GM23338 (cell line): ENCODE data around the gene VWA2.

Source experiments
- CREB1 ChIP-seq: fragments of 250-450 bp; sonication (Bioruptor Pico); IDR thresholded peaks from 2 replicates; pipeline ENCODE4 v1.5.0; 2020; ENCODE audit warnings: low read depth, mild to moderate bottlenecking, moderate library complexity
- CTCF ChIP-seq, 2 experiments: fragments of 200-600 bp in 1 of 2; sonication (generic) in 1 of 2; conservative IDR thresholded peaks; 2 replicates each; pipeline versions ENCODE4 v1.5.1 to v1.6.1; 2016 to 2017; ENCODE audit warnings: antibody characterized with exemption in 2 of 2, low read depth in 2 of 2, mild to moderate bottlenecking in 2 of 2, moderate library complexity in 1 of 2
- EZH2 ChIP-seq: fragments of 200-600 bp; sonication (generic); IDR thresholded peaks from one replicate; pipeline ENCODE4 v1.8.0; 2017; ENCODE audit warnings: antibody characterized with exemption, mild to moderate bottlenecking, low read depth; ENCODE audit not compliant: unreplicated experiment
- EZH2phosphoT487 ChIP-seq: fragments of 200-600 bp; sonication (generic); IDR thresholded peaks from one replicate; pipeline ENCODE4 v1.8.1; 2018; ENCODE audit warnings: antibody characterized with exemption; ENCODE audit not compliant: unreplicated experiment
- JUNB ChIP-seq: IDR thresholded peaks from one replicate; pipeline ENCODE4 v1.6.1; 2016; ENCODE audit warnings: antibody characterized with exemption; ENCODE audit not compliant: unreplicated experiment
- NANOG ChIP-seq: IDR thresholded peaks from 2 replicates; pipeline ENCODE4 v1.6.1; 2016; ENCODE audit warnings: antibody characterized with exemption, borderline replicate concordance
- POLR2AphosphoS5 ChIP-seq: IDR thresholded peaks from 2 replicates; pipeline ENCODE4 v1.6.1; 2016; ENCODE audit warnings: antibody characterized with exemption, low read depth
- ZNF114 ChIP-seq: fragments of 250-450 bp; sonication (Bioruptor Pico); IDR thresholded peaks from 2 replicates; pipeline ENCODE4 v1.5.0; 2020; ENCODE audit warnings: mild to moderate bottlenecking, moderate library complexity
- TF ChIP-seq, protein P1 (sequence below): IDR thresholded peaks from 2 replicates; pipeline ENCODE4 v1.6.1; 2016; ENCODE audit warnings: antibody characterized with exemption
- TF ChIP-seq, protein P2 (sequence below): IDR thresholded peaks from one replicate; pipeline ENCODE4 v1.6.1; 2018; ENCODE audit warnings: antibody characterized with exemption; ENCODE audit not compliant: unreplicated experiment

DNA sequence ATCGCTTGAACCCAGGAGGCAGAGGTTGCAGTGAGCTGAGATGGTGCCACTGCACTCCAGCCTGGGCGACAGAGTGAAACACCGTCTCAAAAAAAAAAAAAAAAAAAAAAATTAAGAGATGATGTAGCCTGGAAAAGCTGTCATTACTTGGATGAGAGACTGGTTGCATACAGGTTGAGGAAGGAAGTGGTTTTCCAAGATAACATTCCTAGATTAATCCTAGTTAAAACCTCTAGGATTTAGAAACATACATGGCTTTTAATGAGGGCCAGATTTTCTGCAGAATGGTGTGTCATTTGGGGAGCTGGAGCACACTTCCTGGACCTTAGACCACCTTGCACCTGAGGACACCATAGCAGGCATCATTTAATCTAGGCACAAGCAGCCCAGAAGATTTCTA is 17.8 kb downstream of the VWA2 start:
- TF ChIP-seq CTCF (conservative IDR thresholded peaks at IDR 0.05; ENCODE audit: low read depth in 2 of 2) = no peak
- no peak for TF ChIP-seq JUNB
- no peak for TF ChIP-seq POLR2AphosphoS5
- no peak for TF ChIP-seq EZH2phosphoT487
- TF ChIP-seq EZH2 = no peak
- TF ChIP-seq, protein P1, sequence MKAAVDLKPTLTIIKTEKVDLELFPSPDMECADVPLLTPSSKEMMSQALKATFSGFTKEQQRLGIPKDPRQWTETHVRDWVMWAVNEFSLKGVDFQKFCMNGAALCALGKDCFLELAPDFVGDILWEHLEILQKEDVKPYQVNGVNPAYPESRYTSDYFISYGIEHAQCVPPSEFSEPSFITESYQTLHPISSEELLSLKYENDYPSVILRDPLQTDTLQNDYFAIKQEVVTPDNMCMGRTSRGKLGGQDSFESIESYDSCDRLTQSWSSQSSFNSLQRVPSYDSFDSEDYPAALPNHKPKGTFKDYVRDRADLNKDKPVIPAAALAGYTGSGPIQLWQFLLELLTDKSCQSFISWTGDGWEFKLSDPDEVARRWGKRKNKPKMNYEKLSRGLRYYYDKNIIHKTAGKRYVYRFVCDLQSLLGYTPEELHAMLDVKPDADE = no peak
- TF ChIP-seq, protein P2, sequence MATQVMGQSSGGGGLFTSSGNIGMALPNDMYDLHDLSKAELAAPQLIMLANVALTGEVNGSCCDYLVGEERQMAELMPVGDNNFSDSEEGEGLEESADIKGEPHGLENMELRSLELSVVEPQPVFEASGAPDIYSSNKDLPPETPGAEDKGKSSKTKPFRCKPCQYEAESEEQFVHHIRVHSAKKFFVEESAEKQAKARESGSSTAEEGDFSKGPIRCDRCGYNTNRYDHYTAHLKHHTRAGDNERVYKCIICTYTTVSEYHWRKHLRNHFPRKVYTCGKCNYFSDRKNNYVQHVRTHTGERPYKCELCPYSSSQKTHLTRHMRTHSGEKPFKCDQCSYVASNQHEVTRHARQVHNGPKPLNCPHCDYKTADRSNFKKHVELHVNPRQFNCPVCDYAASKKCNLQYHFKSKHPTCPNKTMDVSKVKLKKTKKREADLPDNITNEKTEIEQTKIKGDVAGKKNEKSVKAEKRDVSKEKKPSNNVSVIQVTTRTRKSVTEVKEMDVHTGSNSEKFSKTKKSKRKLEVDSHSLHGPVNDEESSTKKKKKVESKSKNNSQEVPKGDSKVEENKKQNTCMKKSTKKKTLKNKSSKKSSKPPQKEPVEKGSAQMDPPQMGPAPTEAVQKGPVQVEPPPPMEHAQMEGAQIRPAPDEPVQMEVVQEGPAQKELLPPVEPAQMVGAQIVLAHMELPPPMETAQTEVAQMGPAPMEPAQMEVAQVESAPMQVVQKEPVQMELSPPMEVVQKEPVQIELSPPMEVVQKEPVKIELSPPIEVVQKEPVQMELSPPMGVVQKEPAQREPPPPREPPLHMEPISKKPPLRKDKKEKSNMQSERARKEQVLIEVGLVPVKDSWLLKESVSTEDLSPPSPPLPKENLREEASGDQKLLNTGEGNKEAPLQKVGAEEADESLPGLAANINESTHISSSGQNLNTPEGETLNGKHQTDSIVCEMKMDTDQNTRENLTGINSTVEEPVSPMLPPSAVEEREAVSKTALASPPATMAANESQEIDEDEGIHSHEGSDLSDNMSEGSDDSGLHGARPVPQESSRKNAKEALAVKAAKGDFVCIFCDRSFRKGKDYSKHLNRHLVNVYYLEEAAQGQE = no peak
- no peak for TF ChIP-seq NANOG
- TF ChIP-seq CREB1 (CRISPR knock-in tag) = no peak
- TF ChIP-seq ZNF114 = no peak
